Lower lobe of right lung (tissue), 2 donors: ENCODE results near the gene ADAM12. TPM values are rescaled to one million over a fixed set of nuclear protein-coding genes. Genes with fewer than 3 reads are reported as not detected.

Experiments used
- ATAC-seq, 2 donors: fragments of 200-7000 bp; cut with Tn5 transposase; one replicate each; pipeline ENCODE4 v1.9.1; 2020 to 2022; ENCODE audit warnings: mild to moderate bottlenecking in 2 of 2, moderate library complexity in 2 of 2
- DNase-seq: peaks from one replicate; pipeline ENCODE4 v3.0.0-alpha.2; 2020
- H3K27ac ChIP-seq: fragments of 200-600 bp; one replicate; pipeline ENCODE4 v1.8.0; 2022
- H3K27me3 ChIP-seq: fragments of 200-600 bp; one replicate; pipeline ENCODE4 v1.8.0; 2022; ENCODE audit warnings: low read depth
- H3K36me3 ChIP-seq: fragments of 200-600 bp; one replicate; pipeline ENCODE4 v1.8.0; 2022; ENCODE audit warnings: mild to moderate bottlenecking
- H3K4me1 ChIP-seq: fragments of 200-600 bp; one replicate; pipeline ENCODE4 v1.8.0; 2022
- H3K4me3 ChIP-seq: fragments of 200-600 bp; one replicate; pipeline ENCODE4 v1.8.0; 2022; ENCODE audit warnings: mild to moderate bottlenecking
- H3K9me3 ChIP-seq: fragments of 200-600 bp; one replicate; pipeline ENCODE4 v1.8.0; 2022
- CTCF ChIP-seq: fragments of 200-600 bp; IDR thresholded peaks from one replicate; pipeline ENCODE4 v1.8.0; 2022; ENCODE audit warnings: antibody characterized with exemption, mild to moderate bottlenecking
- intact Hi-C: fragments of 100-400 bp; cut with DNase I; formaldehyde crosslinking; loops from one replicate; pipeline ENCODE4 v1.11.0; 2022
- total RNA-seq: library from RNA; stranded (reverse); fragmentation: NEBNext Ultra II Directional; extraction: Animal tissue kit (Norgen Biotek cat#: 25700); gene quantifications from one replicate; pipeline ENCODE4 v1.2.1, GENCODE V29; 2021
- donor health status: DM: no; HTN: yes; CAD: no; lungs with severe emphysema.

The ADAM12 gene
- total RNA-seq, 1 donor from 2014 or later: 0.92 TPM

GRCh38 chr10:126188679-126189200, 199.5 kb downstream of the ADAM12 start:
- H3K36me3 ChIP-seq: no peaks in the 10 kb centered on the region
- DNase-seq (no peak), ATAC-seq (no peak)
- no peaks in the 10 kb centered on the region for H3K4me1 ChIP-seq
- H3K27ac ChIP-seq: no peak overlapping the region
- H3K4me3 ChIP-seq: no peak overlapping the region
- no peaks in the 10 kb centered on the region for H3K27me3 ChIP-seq
- intact Hi-C loops: no loop called here
- TF ChIP-seq CTCF: no peak
- no peaks in the 10 kb centered on the region for H3K9me3 ChIP-seq

GRCh38 chr10:126187399-126187798, 200.9 kb downstream of the ADAM12 start:
- no peak for TF ChIP-seq CTCF
- Histone ChIP-seq H3K27ac (no peak overlapping the region), H3K27me3 (no peaks in the 10 kb centered on the region), H3K9me3 (no peaks in the 10 kb centered on the region), H3K4me3 (no peak overlapping the region), H3K4me1 (no peaks in the 10 kb centered on the region), H3K36me3 (no peaks in the 10 kb centered on the region)
- intact Hi-C loops: no loop called here
- ATAC-seq: no peak
- DNase-seq: no peak

- no peak for TF ChIP-seq CTCF
- no peaks in the 10 kb centered on the region for H3K4me1 ChIP-seq
- DNase-seq (no peak), ATAC-seq (no peak)
- intact Hi-C loops: no loop called here
- H3K27me3 ChIP-seq: no peaks in the 10 kb centered on the region
- no peaks in the 10 kb centered on the region for H3K36me3 ChIP-seq
- H3K9me3 ChIP-seq: no peaks in the 10 kb centered on the region
- no peak overlapping the region for H3K4me3 ChIP-seq
- no peak overlapping the region for H3K27ac ChIP-seq
Observed at GRCh38 chr10:126186766-126187165, 201.5 kb downstream of the ADAM12 start.

GRCh38 chr10:126185676-126186447, 202.4 kb downstream of the ADAM12 start:
- H3K36me3 ChIP-seq: no peaks in the 10 kb centered on the region
- no peaks in the 10 kb centered on the region for H3K9me3 ChIP-seq
- ATAC-seq (no peak), DNase-seq (no peak)
- no peaks in the 10 kb centered on the region for H3K27me3 ChIP-seq
- H3K27ac ChIP-seq: no peak overlapping the region
- H3K4me3 ChIP-seq: no peak overlapping the region
- no peak for TF ChIP-seq CTCF
- H3K4me1 ChIP-seq: no peaks in the 10 kb centered on the region
- intact Hi-C loops: no loop called here

- H3K4me1 ChIP-seq: no peaks in the 10 kb centered on the region
- no peak overlapping the region for H3K27ac ChIP-seq
- no peak for ATAC-seq
- no peak for DNase-seq
- H3K4me3 ChIP-seq: no peak overlapping the region
- no peaks in the 10 kb centered on the region for H3K9me3 ChIP-seq
- TF ChIP-seq CTCF: no peak
- H3K27me3 ChIP-seq: no peaks in the 10 kb centered on the region
- intact Hi-C loops: no loop called here
- H3K36me3 ChIP-seq: no peaks in the 10 kb centered on the region
Observed at GRCh38 chr10:126181626-126182025, 206.7 kb downstream of the ADAM12 start.
